ENCODE results near the gene CDCP1.
"Not testable (repeated sequence)": the region's sequence is repeated elsewhere in the genome, so short reads cannot be mapped to it uniquely, and the experiment has no call there.

CDCP1 gene

GRCh38 chr3:45093176-45093575 is 53.0 kb downstream of the CDCP1 start:
- Mint-ChIP-seq H3K4me3 (no peak overlapping the region), H3K27ac (no peak overlapping the region), H3K4me1 (peaks cover 5% of the 10 kb centered on the region), H3K27me3 (peaks cover 70% of the 10 kb centered on the region), H3K9me3 (no peaks in the 10 kb centered on the region)
- no peak for ATAC-seq
- no peak for DNase-seq

GRCh38 chr3:45092132-45093031 is 53.8 kb downstream of the CDCP1 start:
- Mint-ChIP-seq H3K4me1 (peaks cover 5% of the 10 kb centered on the region), H3K27ac (no peak overlapping the region), H3K4me3 (no peak overlapping the region), H3K9me3 (no peaks in the 10 kb centered on the region), H3K27me3 (peaks cover 63% of the 10 kb centered on the region)
- DNase-seq (no peak), ATAC-seq (no peak)

GRCh38 chr3:45090855-45091254 is 55.3 kb downstream of the CDCP1 start:
- no peak for ATAC-seq
- H3K4me3 Mint-ChIP-seq: no peak overlapping the region
- DNase-seq: no peak
- H3K27ac Mint-ChIP-seq: no peak overlapping the region
- no peaks in the 10 kb centered on the region for H3K9me3 Mint-ChIP-seq
- peaks cover 5% of the 10 kb centered on the region for H3K4me1 Mint-ChIP-seq
- H3K27me3 Mint-ChIP-seq: peaks cover 57% of the 10 kb centered on the region

- ATAC-seq (no peak), DNase-seq (no peak)
- Mint-ChIP-seq H3K4me1 (peaks cover 5% of the 10 kb centered on the region), H3K4me3 (no peak overlapping the region), H3K27ac (no peak overlapping the region), H3K27me3 (peaks cover 44% of the 10 kb centered on the region), H3K9me3 (no peaks in the 10 kb centered on the region)
These were observed 57.4 kb downstream of the CDCP1 start for GRCh38 chr3:45088543-45089358.

GRCh38 chr3:45087155-45087554 is 59.0 kb downstream of the CDCP1 start:
- Mint-ChIP-seq H3K4me3 (no peak overlapping the region), H3K4me1 (peaks cover 5% of the 10 kb centered on the region), H3K9me3 (no peaks in the 10 kb centered on the region), H3K27ac (no peak overlapping the region), H3K27me3 (peaks cover 40% of the 10 kb centered on the region)
- no peak for DNase-seq
- no peak for ATAC-seq

- Mint-ChIP-seq H3K4me1 (peaks cover 5% of the 10 kb centered on the region), H3K9me3 (peaks cover 10 to 11% of the 10 kb centered on the region in 2 donors), H3K27ac (no peak overlapping the region), H3K27me3 (peaks cover 48% of the 10 kb centered on the region), H3K4me3 (no peak overlapping the region)
- ATAC-seq (no peak), DNase-seq (no peak)
These were observed 61.1 kb downstream of the CDCP1 start for GRCh38 chr3:45084820-45085816.

GRCh38 chr3:45084361-45084760 is 61.8 kb downstream of the CDCP1 start:
- Mint-ChIP-seq H3K27me3 (peaks cover 44% of the 10 kb centered on the region), H3K27ac (no peak overlapping the region), H3K9me3 (peaks cover 13% of the 10 kb centered on the region in 2 donors), H3K4me1 (peaks cover 5% of the 10 kb centered on the region), H3K4me3 (no peak overlapping the region)
- ATAC-seq: no peak
- DNase-seq: no peak

GRCh38 chr3:45083023-45083422 is 63.2 kb downstream of the CDCP1 start:
- peaks cover 34% of the 10 kb centered on the region for H3K27me3 Mint-ChIP-seq

GRCh38 chr3:45082142-45082538 is 64.0 kb downstream of the CDCP1 start:
- DNase-seq (no peak), ATAC-seq (no peak)
- Mint-ChIP-seq H3K9me3 (peaks cover 13% of the 10 kb centered on the region in 2 donors), H3K4me1 (no peaks in the 10 kb centered on the region), H3K27ac (no peak overlapping the region), H3K27me3 (peaks cover 34% of the 10 kb centered on the region), H3K4me3 (no peak overlapping the region)

More at GRCh38 chr3:45083023-45083422, 63.2 kb downstream of the CDCP1 start:
- H3K9me3 Mint-ChIP-seq: peaks cover 13% of the 10 kb centered on the region in 2 donors
- DNase-seq: no peak
- no peak overlapping the region for H3K4me3 Mint-ChIP-seq
- H3K27ac Mint-ChIP-seq: no peak overlapping the region
- ATAC-seq: no peak
- H3K4me1 Mint-ChIP-seq: no peaks in the 10 kb centered on the region

- Mint-ChIP-seq H3K4me3 (no peak overlapping the region), H3K27me3 (peaks cover 39% of the 10 kb centered on the region), H3K4me1 (no peaks in the 10 kb centered on the region), H3K27ac (no peak overlapping the region), H3K9me3 (peaks cover 13% of the 10 kb centered on the region in 2 donors)
- DNase-seq (no peak), ATAC-seq (no peak)
These were observed 64.6 kb downstream of the CDCP1 start for GRCh38 chr3:45081506-45082141.

- Mint-ChIP-seq H3K9me3 (peaks cover 13% of the 10 kb centered on the region in 2 donors), H3K27me3 (peaks cover 44% of the 10 kb centered on the region), H3K4me3 (no peak overlapping the region), H3K27ac (no peak overlapping the region), H3K4me1 (no peaks in the 10 kb centered on the region)
- ATAC-seq (no peak), DNase-seq (no peak)
These were observed 65.4 kb downstream of the CDCP1 start for GRCh38 chr3:45080824-45081223.

- Mint-ChIP-seq H3K27me3 (peaks cover 46% of the 10 kb centered on the region), H3K4me3 (no peak overlapping the region), H3K4me1 (no peaks in the 10 kb centered on the region), H3K9me3 (peaks cover 13% of the 10 kb centered on the region in 2 donors), H3K27ac (no peak overlapping the region)
- no peak for ATAC-seq
- DNase-seq: no peak
These were observed 66.5 kb downstream of the CDCP1 start for GRCh38 chr3:45079715-45080114.

- Mint-ChIP-seq H3K4me3 (no peak overlapping the region), H3K27me3 (peaks cover 48% of the 10 kb centered on the region), H3K27ac (no peak overlapping the region), H3K4me1 (no peaks in the 10 kb centered on the region), H3K9me3 (peaks cover 13% of the 10 kb centered on the region in 2 donors)
- ATAC-seq: no peak
- DNase-seq: no peak
These were observed 67.2 kb downstream of the CDCP1 start for GRCh38 chr3:45078910-45079522.

- Mint-ChIP-seq H3K27me3 (peaks cover 47% of the 10 kb centered on the region), H3K9me3 (peaks cover 13% of the 10 kb centered on the region in 2 donors)
- DNase-seq, H3K4me1 Mint-ChIP-seq, H3K4me3 Mint-ChIP-seq, H3K27ac Mint-ChIP-seq, ATAC-seq: not testable (repeated sequence)
These were observed 67.9 kb downstream of the CDCP1 start for GRCh38 chr3:45078256-45078655.

Measured in stimulated activated naive CD8-positive, alpha-beta T cell treated with anti-CD3 and anti-CD28 coated beads, Interleukin-15, amount 100 ng/mL, for 72 hours (primary cell).